GM21526 (cell line): ENCODE measurements around the gene CIZ1.

Source experiments
- ATAC-seq: cut with Tn5 transposase; IDR thresholded peaks from one replicate; pipeline ENCODE4 v1.9.1; 2021; ENCODE audit warnings: moderate library complexity; ENCODE audit not compliant: unreplicated experiment, low FRiP score

The CIZ1 gene

GRCh38 chr9:128163523-128164306 lies 27.7 kb downstream of the CIZ1 start:
- ATAC-seq = no peak

- ATAC-seq = no peak
Measured at GRCh38 chr9:128163027-128163515, 28.3 kb downstream of the CIZ1 start.

GRCh38 chr9:128162215-128163026 lies 29.0 kb downstream of the CIZ1 start:
- ATAC-seq = no peak

GRCh38 chr9:128161215-128161902 lies 30.0 kb downstream of the CIZ1 start:
- ATAC-seq = no peak

GRCh38 chr9:128160603-128160987 lies 30.8 kb downstream of the CIZ1 start:
- peak; percentile 10 for ATAC-seq

- ATAC-seq = peak; percentile 61
Measured at GRCh38 chr9:128159784-128160602, 31.4 kb downstream of the CIZ1 start, which contains the start of gene BBLN. BBLN (plus strand) TSS chr9:128160265; CDS start chr9:128160408, 143 bp downstream.

GRCh38 chr9:128159522-128159783 lies 31.9 kb downstream of the CIZ1 start:
- no peak for ATAC-seq

- no peak for ATAC-seq
Measured at GRCh38 chr9:128155736-128156500, 35.5 kb downstream of the CIZ1 start.

- no peak for ATAC-seq
Measured at GRCh38 chr9:128153947-128154695, 37.3 kb downstream of the CIZ1 start.

- no peak for ATAC-seq
Measured at GRCh38 chr9:128153060-128153946, 38.1 kb downstream of the CIZ1 start.

GRCh38 chr9:128152133-128153059 lies 39.0 kb downstream of the CIZ1 start:
- no peak for ATAC-seq

GRCh38 chr9:128151309-128152132 lies 39.9 kb downstream of the CIZ1 start:
- ATAC-seq = no peak

GRCh38 chr9:128150594-128151308 lies 40.6 kb downstream of the CIZ1 start:
- ATAC-seq = no peak

GRCh38 chr9:128149951-128150593 lies 41.3 kb downstream of the CIZ1 start:
- ATAC-seq = no peak
